ENCODE results near the gene GALNT5.

GRCh38 chr2:157305723-157306110 is 48.2 kb downstream of the GALNT5 start:
- no peak for TF ChIP-seq CTCF (optimal IDR thresholded peaks at IDR 0.05 in 1 of 3, IDR thresholded peaks at IDR 0.05 in 1 of 3, conservative IDR thresholded peaks at IDR 0.05 in 1 of 3; ENCODE audit: extremely low read depth in 1 of 3, insufficient read depth in 2 of 3, low read length in 3 of 3)
- TF ChIP-seq EZH2 (IDR thresholded peaks at IDR 0.05; ENCODE audit: low read length): no peak
